ENCODE data around the gene CCDC184. TPM values are rescaled to one million over a fixed set of nuclear protein-coding genes. Genes with fewer than 3 reads are reported as not detected.

CCDC184 gene
- total RNA-seq, 2 experiments from 2014 or later = 0.25 to 0.34 TPM

Other genes starting within 250 kb of the CCDC184 start
- 100 to 1,000 TPM; 148 to 158 TPM for gene TMEM106C, start 220.0 kb upstream of the CCDC184 start, total RNA-seq
- under 1 TPM in 1 of 2 experiments, not detected in 1; 0.34 TPM for gene COL2A1, start 179.2 kb upstream of the CCDC184 start, total RNA-seq
- 10 to 100 TPM; 39.8 to 40.2 TPM for gene SENP1, start 77.6 kb upstream of the CCDC184 start, total RNA-seq
- 10 to 100 TPM; 59.7 to 65.8 TPM for gene PFKM, start 64.3 kb upstream of the CCDC184 start, total RNA-seq
- 10 to 100 TPM; 20.9 to 27.2 TPM for gene ASB8, start 26.1 kb upstream of the CCDC184 start, total RNA-seq
- gene OR10AD1, start 19.6 kb downstream of the CCDC184 start, total RNA-seq = not detected
- gene ZNF641, start 167.3 kb downstream of the CCDC184 start, total RNA-seq = 1 to 10 TPM; 5.0 to 5.1 TPM

All from activated CD8-positive, alpha-beta T cell treated with anti-CD3 and anti-CD28 coated beads for 36 hours (primary cell).